ENCODE data around the gene SLC39A1.

- TF ChIP-seq POLR2AphosphoS5 (IDR thresholded peaks at IDR 0.05) (no peak), CTCF (IDR thresholded peaks at IDR 0.05) (no peak), POLR2A (IDR thresholded peaks at IDR 0.05) (no peak), EP300 (IDR thresholded peaks at IDR 0.05) (no peak)
Measured at GRCh38 chr1:153929426-153929825, 33.9 kb downstream of the SLC39A1 start.

Data from upper lobe of left lung (tissue), 4 donors.